NCI-H2227 (cell line): ENCODE data around the gene CCDC88B.

Experiments used
- DNase-seq: peaks from one replicate; lab custom pipeline; 2025; ENCODE audit not compliant: unreplicated experiment; lab: John Stamatoyannopoulos, UW

CCDC88B gene

DNA sequence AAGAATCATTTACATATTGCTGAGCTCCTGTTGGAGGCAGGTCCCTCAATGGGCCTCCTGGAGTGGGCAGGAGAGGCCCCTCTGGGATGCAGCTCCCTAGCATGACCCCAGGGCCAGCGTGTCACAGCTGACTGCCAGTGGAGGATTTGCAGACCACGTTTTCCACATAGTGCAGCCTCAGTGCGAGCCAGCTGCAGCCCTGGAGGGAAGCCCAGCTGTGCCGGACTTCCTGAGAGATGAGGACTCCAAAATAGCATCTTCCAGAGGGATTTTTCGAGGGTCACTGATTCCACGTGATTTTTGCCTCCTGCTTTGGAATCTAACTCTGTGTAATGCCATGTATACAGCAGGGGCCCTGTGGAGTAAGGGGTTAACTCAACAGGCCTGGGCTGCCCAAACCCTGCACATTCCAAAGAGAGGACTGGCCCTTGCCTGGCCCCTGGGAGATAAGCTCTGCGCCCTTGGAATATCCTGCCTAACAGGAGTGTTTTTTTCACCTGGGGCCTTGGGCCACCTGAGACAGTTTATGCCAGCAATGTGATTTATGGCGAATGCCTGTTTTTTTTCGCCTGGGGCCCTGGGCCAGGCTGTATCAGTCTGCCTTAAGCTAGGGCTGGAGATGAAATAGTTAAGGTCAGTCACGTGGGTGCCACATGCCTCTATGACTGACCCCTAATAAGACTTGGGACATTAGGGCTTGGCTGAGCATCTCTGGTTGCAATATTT is 66.4 kb downstream of the CCDC88B start:
- DNase-seq, result peak; percentile 7
